Endothelial cell of umbilical vein (primary cell): ENCODE data around the gene SPIB. TPM values are rescaled to one million over a fixed set of nuclear protein-coding genes. Genes with fewer than 3 reads are reported as not detected.

Experiments used
- BruUV-seq: library from RNA; stranded (reverse); fragments of 400-500 nt; replicated peaks from 2 replicates; lab custom pipeline; 2021; lab: Mats Ljungman, UMichigan
- CTCF ChIA-PET: fragments of 300-600, 350-600 bp; sonication (Branson Sonifier 250); formaldehyde crosslinking; loops from one replicate; lab custom pipeline; 2021; ENCODE audit warnings: antibody characterized with exemption, inconsistent platforms; lab: Charles Lee
- POLR2A ChIA-PET: fragments of 300-600, 350-600 bp; sonication (Branson Sonifier 250); formaldehyde crosslinking; loops from one replicate; lab custom pipeline; 2021; ENCODE audit warnings: antibody characterized with exemption, inconsistent platforms; lab: Charles Lee
- DNase-seq: peaks from one replicate; pipeline ENCODE4 v3.0.0-alpha.2; 2011; ENCODE audit warnings: low read depth, low spot score
- FAIRE-seq: peaks from 2 replicates; lab custom pipeline; 2011; peaks lifted over from hg19 to GRCh38; lab: Jason Lieb, UNC
- H2AFZ ChIP-seq: 2 replicates; pipeline ENCODE4 v1.6.0; 2012; ENCODE audit warnings: low read depth, low read length, control low read depth, inconsistent platforms
- H3K27ac ChIP-seq: 2 replicates; pipeline ENCODE4 v1.5.1; 2011; ENCODE audit warnings: low read depth, mild to moderate bottlenecking, control low read depth, low read length, moderate library complexity; ENCODE audit not compliant: insufficient read depth
- H3K27me3 ChIP-seq, 2 experiments: 2 replicates each; pipeline versions ENCODE4 v1.6.0 to v1.6.1; 2011; ENCODE audit warnings: low read length in 2 of 2, mixed read lengths in 1 of 2; ENCODE audit not compliant: control insufficient read depth in 2 of 2, insufficient read depth in 2 of 2
- H3K36me3 ChIP-seq, 2 experiments: 2 replicates in 1 of 2; 3 replicates in 1 of 2; pipeline ENCODE4 v1.5.1; 2011; ENCODE audit warnings: low read length in 2 of 2, mild to moderate bottlenecking in 1 of 2, moderate library complexity in 1 of 2; ENCODE audit not compliant: control insufficient read depth in 2 of 2, insufficient read depth in 2 of 2; ENCODE audit errors: extremely low read depth in 1 of 2
- H3K4me1 ChIP-seq: 3 replicates; pipeline ENCODE4 v1.5.1; 2011; ENCODE audit warnings: mild to moderate bottlenecking, low read length; ENCODE audit not compliant: control insufficient read depth, insufficient read depth; ENCODE audit errors: extremely low read depth
- H3K4me2 ChIP-seq: 2 replicates; pipeline ENCODE4 v1.6.1; 2011; ENCODE audit warnings: low read length, control low read depth, mixed read lengths; ENCODE audit not compliant: insufficient read depth
- H3K4me3 ChIP-seq, 3 experiments: fragments of 200-600 bp in 1 of 3; sonication (generic), shearing (Covaris generic) in 1 of 3; replicated peaks in 1 of 3; 2 replicates each; pipeline ENCODE4 v1.5.1; 2011 to 2016; ENCODE audit warnings: control low read depth in 3 of 3, low read length in 3 of 3, mild to moderate bottlenecking in 2 of 3, inconsistent platforms in 1 of 3, low read depth in 1 of 3, moderate library complexity in 1 of 3; ENCODE audit not compliant: insufficient read depth in 1 of 3
- H3K79me2 ChIP-seq: 2 replicates; pipeline ENCODE4 v1.6.0; 2012; ENCODE audit warnings: low read length, inconsistent platforms; ENCODE audit not compliant: control insufficient read depth, insufficient read depth
- H3K9ac ChIP-seq: replicated peaks from 2 replicates; pipeline ENCODE3; 2011; ENCODE audit warnings: low read length, control low read depth; ENCODE audit not compliant: insufficient read depth; ENCODE audit errors: extremely low read depth
- H3K9me1 ChIP-seq: replicated peaks from 3 replicates; pipeline ENCODE4 v1.6.0; 2011; ENCODE audit warnings: mild to moderate bottlenecking, low read length; ENCODE audit not compliant: control insufficient read depth, insufficient read depth; ENCODE audit errors: extremely low read depth
- H3K9me3 ChIP-seq: replicated peaks from 2 replicates; pipeline ENCODE4 v1.5.1; 2012; ENCODE audit warnings: low read length, inconsistent platforms; ENCODE audit not compliant: control insufficient read depth, insufficient read depth
- H4K20me1 ChIP-seq: replicated peaks from 2 replicates; pipeline ENCODE3; 2011; ENCODE audit warnings: mild to moderate bottlenecking, low read length; ENCODE audit not compliant: control insufficient read depth, insufficient read depth; ENCODE audit errors: extremely low read depth
- CTCF ChIP-seq, 2 donors: IDR thresholded peaks; 1 replicate in 1 of 2; 2 replicates in 1 of 2; pipeline ENCODE4 v1.5.1; 2011; ENCODE audit warnings: low read length in 2 of 2, mild to moderate bottlenecking in 2 of 2, moderate library complexity in 2 of 2, control low read depth in 1 of 2, inconsistent platforms in 1 of 2, low read depth in 1 of 2; ENCODE audit not compliant: insufficient read depth in 1 of 2; ENCODE audit errors: extremely low read depth in 1 of 2
- EZH2 ChIP-seq: IDR thresholded peaks from 2 replicates; pipeline ENCODE4 v1.6.1; 2012; ENCODE audit warnings: borderline replicate concordance, low read depth, mild to moderate bottlenecking, moderate library complexity, low read length, inconsistent platforms; ENCODE audit not compliant: severe bottlenecking
- FOS ChIP-seq: IDR thresholded peaks from 2 replicates; pipeline ENCODE4 v1.6.1; 2011; ENCODE audit warnings: mild to moderate bottlenecking, low read length, moderate library complexity, borderline replicate concordance; ENCODE audit not compliant: insufficient read depth
- GATA2 ChIP-seq: IDR thresholded peaks from 2 replicates; pipeline ENCODE4 v1.7.0; 2011; ENCODE audit warnings: low read depth, mild to moderate bottlenecking, moderate library complexity, mixed read lengths, low read length; ENCODE audit not compliant: insufficient read length, insufficient read depth
- JUN ChIP-seq: IDR thresholded peaks from 2 replicates; pipeline ENCODE4 v1.6.1; 2011; ENCODE audit warnings: borderline replicate concordance, low read depth; ENCODE audit not compliant: insufficient read length, insufficient read depth
- MYC ChIP-seq: IDR thresholded peaks from one replicate; pipeline ENCODE4 v1.6.1; 2011; ENCODE audit warnings: mild to moderate bottlenecking, low read depth, low read length
- POLR2A ChIP-seq: IDR thresholded peaks from 2 replicates; pipeline ENCODE4 v1.6.1; 2012; ENCODE audit warnings: low read depth, mild to moderate bottlenecking, control low read depth, low read length
- POLR2AphosphoS5 ChIP-seq: IDR thresholded peaks from 2 replicates; pipeline ENCODE4 v1.6.1; 2012; ENCODE audit warnings: low read depth, mild to moderate bottlenecking, control low read depth, low read length, moderate library complexity; ENCODE audit not compliant: insufficient read depth
- dilution Hi-C: fragments of 300-500 bp; cut with MboI; formaldehyde crosslinking; loops from one replicate; pipeline ENCODE4 v1.15.0; 2019; ENCODE audit warnings: low sequenced_read_pairs; ENCODE audit not compliant: extremely low pct_ligation_motif_present
- intact Hi-C: fragments of 100-400 bp; cut with micrococcal nuclease; formaldehyde crosslinking; loops from one replicate; pipeline ENCODE4 v1.10.0; 2022
- polyA plus RNA-seq, 4 experiments: library from polyadenylated mRNA; depleted of rRNA in 3 of 4; stranded (reverse) in 3 of 4; unstranded in 1 of 4; fragments of >200 nt; gene quantifications; 2 replicates each; pipeline versions ENCODE4 v1.2.1 to v1.2.3, GENCODE V29; 2011 to 2012; ENCODE audit warnings: missing spikeins in 1 of 4
- total RNA-seq: library from RNA; stranded (reverse); gene quantifications from 2 replicates; pipeline ENCODE4 v1.2.3, GENCODE V29; 2021
- TF ChIP-seq, protein P1 (sequence below): IDR thresholded peaks from 2 replicates; pipeline ENCODE4 v1.6.1; 2011; ENCODE audit not compliant: insufficient read depth, insufficient read length

The SPIB gene
- total and polyA plus RNA-seq, 2 donors (not counting 3 experiments of a cell fraction or from before 2014, with no cell fraction given): not detected

DNA sequence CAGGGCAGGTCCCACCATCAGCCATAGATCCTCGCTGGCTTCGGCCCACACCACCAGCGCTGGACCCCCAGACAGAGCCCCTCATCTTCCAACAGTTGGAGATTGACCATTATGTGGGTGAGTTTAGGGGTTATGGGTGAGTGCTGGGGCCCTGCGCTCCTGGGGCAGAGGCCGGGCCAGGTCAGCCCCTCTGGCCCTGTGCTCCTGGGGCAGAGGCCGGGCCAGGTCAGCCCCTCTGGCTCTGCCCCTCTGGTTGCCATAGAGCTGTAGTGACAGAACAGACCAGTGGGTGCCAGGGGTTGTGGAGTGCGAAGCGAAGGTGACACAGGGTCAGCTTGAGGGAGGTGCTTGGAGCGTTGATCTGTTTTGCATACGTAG lies 19.4 kb upstream of the SPIB start:
- ChIA-PET CTCF (no interaction called here), POLR2A (no interaction called here)
- Histone ChIP-seq H3K9ac (no peak overlapping the region), H3K4me1 (no peaks in the 10 kb centered on the region), H3K9me1 (no peaks in the 10 kb centered on the region), H3K27ac (no peak overlapping the region), H3K9me3 (no peaks in the 10 kb centered on the region), H3K27me3 (no peaks in the 10 kb centered on the region), H3K4me3 (no peak overlapping the region), H4K20me1 (no peaks in the 10 kb centered on the region), H3K36me3 (peaks cover 0 to 2% of the 10 kb centered on the region in 2 experiments), H2AFZ (no peak overlapping the region), H3K79me2 (peaks cover 4% of the 10 kb centered on the region), H3K4me2 (no peak overlapping the region)
- intact Hi-C loops: no loop called here
- TF ChIP-seq FOS (no peak), EZH2 (no peak), GATA2 (no peak), JUN (no peak), MYC (no peak), POLR2A (no peak), CTCF (IDR thresholded peaks at IDR 0.05; ENCODE audit: extremely low read depth in 1 of 2, insufficient read depth in 1 of 2, low read depth in 1 of 2, low read length in 2 of 2) (no peak), POLR2AphosphoS5 (no peak)
- TF ChIP-seq, protein P1, sequence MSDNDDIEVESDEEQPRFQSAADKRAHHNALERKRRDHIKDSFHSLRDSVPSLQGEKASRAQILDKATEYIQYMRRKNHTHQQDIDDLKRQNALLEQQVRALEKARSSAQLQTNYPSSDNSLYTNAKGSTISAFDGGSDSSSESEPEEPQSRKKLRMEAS: no peak
- dilution Hi-C loops: no loop called here
- no peak for DNase-seq
- no TSS peak for BruUV-seq
- no peak for FAIRE-seq
